H1 (cell line): Measurements from ENCODE around the gene GTF2H1. TPM values are rescaled to one million over a fixed set of nuclear protein-coding genes. Genes with fewer than 3 reads are reported as not detected.

ENCODE experiments used
- ATF2 ChIP-seq: IDR thresholded peaks from 2 replicates; pipeline ENCODE4 v1.6.1; 2012; ENCODE audit warnings: low read length, inconsistent platforms
- CTCF ChIP-seq, 3 experiments: IDR thresholded peaks; 1 replicate in 2 of 3; 2 replicates in 1 of 3; pipeline versions ENCODE4 v1.5.1 to v1.6.1; 2011; ENCODE audit warnings: low read length in 3 of 3, mild to moderate bottlenecking in 3 of 3, inconsistent platforms in 2 of 3, low read depth in 1 of 3, moderate library complexity in 1 of 3; ENCODE audit not compliant: insufficient read depth in 1 of 3; ENCODE audit errors: control extremely low read depth in 1 of 3
- FOSL1 ChIP-seq: IDR thresholded peaks from 2 replicates; pipeline ENCODE4 v1.6.1; 2011; ENCODE audit warnings: mild to moderate bottlenecking, low read depth, low read length, moderate library complexity; ENCODE audit not compliant: insufficient read depth
- polyA plus RNA-seq, 7 experiments: library from polyadenylated mRNA; depleted of rRNA in 3 of 7; stranded (reverse) in 5 of 7; unstranded in 2 of 7; fragments of >200 nt in 5 of 7; fragments of 200-250 nt in 2 of 7; gene quantifications; 1 replicate in 5 of 7; 2 replicates in 1 of 7; 4 replicates in 1 of 7; pipeline versions ENCODE4 v1.2.1 to v1.2.3, GENCODE V29; 2011 to 2013; ENCODE audit warnings: missing spikeins in 2 of 7, mixed read lengths in 2 of 7
- total RNA-seq: library from RNA; stranded (reverse); fragmentation: NEBNext Ultra II Directional; extraction: Animal tissue kit (Norgen Biotek cat#: 25700); gene quantifications from 2 replicates; pipeline ENCODE4 v1.2.1, GENCODE V29; 2021

Gene GTF2H1
- total and polyA plus RNA-seq, 2 of the 8 experiments (the other 6 are each of a cell fraction or from before 2014, with no cell fraction given), result 9.1 to 26.3 TPM

- TF ChIP-seq ATF2 (no peak), CTCF (IDR thresholded peaks at IDR 0.05; ENCODE audit: control extremely low read depth in 1 of 3, insufficient read depth in 1 of 3, low read depth in 1 of 3, low read length in 3 of 3) (no peak), FOSL1 (no peak)
These were observed 2.0 kb downstream of the GTF2H1 start (continued) for GRCh38 chr11:18324381-18324780.
